ENCODE data around the gene PREB.

DNA sequence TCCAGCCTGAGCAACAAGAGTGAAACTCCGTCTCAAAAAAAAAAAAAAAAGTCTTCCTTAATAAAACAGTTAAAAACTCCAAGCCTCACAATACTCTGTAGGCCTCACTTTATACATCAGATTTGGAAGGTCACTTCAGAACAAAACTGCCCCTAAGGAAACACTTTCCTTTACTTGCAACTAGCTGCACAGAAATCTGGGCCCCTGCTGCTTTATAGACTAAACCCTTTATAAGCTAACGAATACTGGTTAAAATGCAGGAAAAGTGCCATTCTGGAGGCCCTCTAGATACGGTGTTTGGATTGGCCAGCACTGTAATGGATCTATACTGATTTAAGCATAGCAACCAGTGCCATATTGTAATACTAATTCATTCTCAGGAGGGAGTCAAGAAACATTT is 9.3 kb downstream of the PREB start:
- TF ChIP-seq POLR2A (IDR thresholded peaks at IDR 0.05) (no peak), POLR2AphosphoS5 (IDR thresholded peaks at IDR 0.05) (no peak)
- TF ChIP-seq, protein P1, sequence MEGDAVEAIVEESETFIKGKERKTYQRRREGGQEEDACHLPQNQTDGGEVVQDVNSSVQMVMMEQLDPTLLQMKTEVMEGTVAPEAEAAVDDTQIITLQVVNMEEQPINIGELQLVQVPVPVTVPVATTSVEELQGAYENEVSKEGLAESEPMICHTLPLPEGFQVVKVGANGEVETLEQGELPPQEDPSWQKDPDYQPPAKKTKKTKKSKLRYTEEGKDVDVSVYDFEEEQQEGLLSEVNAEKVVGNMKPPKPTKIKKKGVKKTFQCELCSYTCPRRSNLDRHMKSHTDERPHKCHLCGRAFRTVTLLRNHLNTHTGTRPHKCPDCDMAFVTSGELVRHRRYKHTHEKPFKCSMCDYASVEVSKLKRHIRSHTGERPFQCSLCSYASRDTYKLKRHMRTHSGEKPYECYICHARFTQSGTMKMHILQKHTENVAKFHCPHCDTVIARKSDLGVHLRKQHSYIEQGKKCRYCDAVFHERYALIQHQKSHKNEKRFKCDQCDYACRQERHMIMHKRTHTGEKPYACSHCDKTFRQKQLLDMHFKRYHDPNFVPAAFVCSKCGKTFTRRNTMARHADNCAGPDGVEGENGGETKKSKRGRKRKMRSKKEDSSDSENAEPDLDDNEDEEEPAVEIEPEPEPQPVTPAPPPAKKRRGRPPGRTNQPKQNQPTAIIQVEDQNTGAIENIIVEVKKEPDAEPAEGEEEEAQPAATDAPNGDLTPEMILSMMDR (IDR thresholded peaks at IDR 0.05), result no peak
